Fibroblast of skin of left biceps (primary cell): ENCODE measurements around the gene TRMT61A.

Experiments used
- DNase-seq, 2 experiments: peaks; one replicate each; pipeline ENCODE4 v3.0.0-alpha.2; 2013; ENCODE audit warnings: low read depth in 2 of 2

The TRMT61A gene

GRCh38 chr14:103535081-103535890, 6.3 kb downstream of the TRMT61A start:
- DNase-seq: no peak

- DNase-seq: no peak
These were observed 7.0 kb downstream of the TRMT61A start for GRCh38 chr14:103535891-103536565.

- no peak for DNase-seq
These were observed 7.7 kb downstream of the TRMT61A start for GRCh38 chr14:103536693-103537092.

GRCh38 chr14:103537175-103537990, 8.4 kb downstream of the TRMT61A start:
- no peak for DNase-seq

GRCh38 chr14:103538291-103539055, 9.5 kb downstream of the TRMT61A start:
- no peak for DNase-seq

- no peak for DNase-seq
These were observed 10.2 kb downstream of the TRMT61A start for GRCh38 chr14:103539056-103539825.

GRCh38 chr14:103540821-103541708, 12.1 kb downstream of the TRMT61A start:
- DNase-seq: no peak

- DNase-seq: no peak
These were observed 13.0 kb downstream of the TRMT61A start for GRCh38 chr14:103541709-103542604.

- DNase-seq: no peak
These were observed 13.7 kb downstream of the TRMT61A start for GRCh38 chr14:103542605-103543088.

GRCh38 chr14:103543140-103543539, 14.1 kb downstream of the TRMT61A start:
- no peak for DNase-seq

- no peak for DNase-seq
These were observed 14.9 kb downstream of the TRMT61A start for GRCh38 chr14:103543721-103544387.

- DNase-seq: no peak
These were observed 15.6 kb downstream of the TRMT61A start for GRCh38 chr14:103544388-103545218.

- DNase-seq: no peak
These were observed 16.4 kb downstream of the TRMT61A start for GRCh38 chr14:103545219-103545914.

- no peak for DNase-seq
These were observed 17.1 kb downstream of the TRMT61A start for GRCh38 chr14:103545915-103546651.

- no peak for DNase-seq
These were observed 17.9 kb downstream of the TRMT61A start for GRCh38 chr14:103546652-103547454.
